ENCODE results near the gene NOC4L.

- TF ChIP-seq ZNF423 (CRISPR knock-in tag; IDR thresholded peaks at IDR 0.05) (no peak), AFF4 (CRISPR knock-in tag; IDR thresholded peaks at IDR 0.05; ENCODE audit: borderline replicate concordance) (no peak)
Observed at GRCh38 chr12:132147423-132148367, 3.4 kb downstream of the NOC4L start.
